BE2C (cell line): ENCODE measurements around the gene TMEM120B.

Experiments used
- DNase-seq: peaks from one replicate; pipeline ENCODE4 v3.0.0-alpha.2; 2020
- H3K27me3 ChIP-seq: fragments of 250-450 bp; sonication (Bioruptor Pico); 2 replicates; pipeline ENCODE4 v1.5.1; 2020; ENCODE audit warnings: mild to moderate bottlenecking
- H3K36me3 ChIP-seq: fragments of 250-450 bp; sonication (Bioruptor Pico); 2 replicates; pipeline ENCODE4 v1.5.1; 2020; ENCODE audit warnings: mild to moderate bottlenecking
- H3K4me1 ChIP-seq: fragments of 250-450 bp; sonication (Bioruptor Pico); 2 replicates; pipeline ENCODE4 v1.5.1; 2020
- H3K4me3 ChIP-seq: 2 replicates; pipeline ENCODE4 v1.5.1; 2011; ENCODE audit warnings: low read depth, low read length
- H3K9me3 ChIP-seq: fragments of 250-450 bp; sonication (Bioruptor Pico); 2 replicates; pipeline ENCODE4 v1.5.1; 2020
- TF ChIP-seq, protein P1 (sequence below): IDR thresholded peaks from 2 replicates; pipeline ENCODE4 v1.5.1; 2012; ENCODE audit warnings: mild to moderate bottlenecking, low read depth, low read length

The TMEM120B gene

DNA sequence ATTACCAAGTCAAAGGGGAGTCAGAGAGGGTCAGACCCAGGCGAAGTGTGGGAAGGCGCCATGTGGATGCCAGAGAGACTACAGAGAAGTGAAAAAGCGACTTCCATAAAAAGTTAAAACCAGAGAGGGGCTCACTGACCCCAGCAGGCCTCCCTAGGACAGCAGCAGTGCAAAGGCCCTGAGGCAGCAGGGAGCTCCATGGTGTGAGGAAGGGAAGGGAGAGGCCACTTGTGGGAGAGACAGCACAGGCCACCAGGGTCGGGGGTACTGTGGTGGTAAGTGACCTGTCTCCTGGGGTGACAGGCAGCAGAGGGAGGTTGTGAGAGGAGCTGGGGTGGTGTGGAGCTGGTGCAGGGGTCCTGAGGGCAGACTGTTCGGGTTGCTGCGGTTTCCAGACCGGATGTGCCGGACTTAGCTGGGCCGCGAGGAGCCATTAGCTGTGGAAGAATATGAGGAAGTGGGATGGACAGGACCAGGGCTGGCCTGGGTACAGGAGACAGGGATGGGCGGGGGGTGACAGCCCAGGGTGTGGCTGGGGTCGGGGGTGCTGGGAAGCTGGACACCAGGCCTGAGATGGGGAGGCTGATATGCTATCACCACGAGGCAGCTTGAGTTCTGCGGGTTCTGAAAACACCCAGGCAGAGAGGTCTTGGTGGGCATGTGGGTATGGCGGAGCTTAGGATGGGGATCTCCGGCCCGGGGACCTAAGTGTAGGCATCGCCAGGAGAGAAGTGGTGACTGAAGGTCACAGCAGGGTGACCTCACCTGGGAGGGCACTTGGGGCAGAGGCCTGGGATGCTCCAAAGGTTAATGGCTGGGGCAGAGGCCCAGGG lies 114.0 kb downstream of the TMEM120B start:
- Histone ChIP-seq H3K4me3 (no peak overlapping the region), H3K4me1 (no peaks in the 10 kb centered on the region), H3K9me3 (no peaks in the 10 kb centered on the region), H3K27me3 (no peaks in the 10 kb centered on the region), H3K36me3 (peaks cover 64% of the 10 kb centered on the region)
- peak; percentile 10 for DNase-seq
- TF ChIP-seq, protein P1, sequence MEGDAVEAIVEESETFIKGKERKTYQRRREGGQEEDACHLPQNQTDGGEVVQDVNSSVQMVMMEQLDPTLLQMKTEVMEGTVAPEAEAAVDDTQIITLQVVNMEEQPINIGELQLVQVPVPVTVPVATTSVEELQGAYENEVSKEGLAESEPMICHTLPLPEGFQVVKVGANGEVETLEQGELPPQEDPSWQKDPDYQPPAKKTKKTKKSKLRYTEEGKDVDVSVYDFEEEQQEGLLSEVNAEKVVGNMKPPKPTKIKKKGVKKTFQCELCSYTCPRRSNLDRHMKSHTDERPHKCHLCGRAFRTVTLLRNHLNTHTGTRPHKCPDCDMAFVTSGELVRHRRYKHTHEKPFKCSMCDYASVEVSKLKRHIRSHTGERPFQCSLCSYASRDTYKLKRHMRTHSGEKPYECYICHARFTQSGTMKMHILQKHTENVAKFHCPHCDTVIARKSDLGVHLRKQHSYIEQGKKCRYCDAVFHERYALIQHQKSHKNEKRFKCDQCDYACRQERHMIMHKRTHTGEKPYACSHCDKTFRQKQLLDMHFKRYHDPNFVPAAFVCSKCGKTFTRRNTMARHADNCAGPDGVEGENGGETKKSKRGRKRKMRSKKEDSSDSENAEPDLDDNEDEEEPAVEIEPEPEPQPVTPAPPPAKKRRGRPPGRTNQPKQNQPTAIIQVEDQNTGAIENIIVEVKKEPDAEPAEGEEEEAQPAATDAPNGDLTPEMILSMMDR = no peak

DNA sequence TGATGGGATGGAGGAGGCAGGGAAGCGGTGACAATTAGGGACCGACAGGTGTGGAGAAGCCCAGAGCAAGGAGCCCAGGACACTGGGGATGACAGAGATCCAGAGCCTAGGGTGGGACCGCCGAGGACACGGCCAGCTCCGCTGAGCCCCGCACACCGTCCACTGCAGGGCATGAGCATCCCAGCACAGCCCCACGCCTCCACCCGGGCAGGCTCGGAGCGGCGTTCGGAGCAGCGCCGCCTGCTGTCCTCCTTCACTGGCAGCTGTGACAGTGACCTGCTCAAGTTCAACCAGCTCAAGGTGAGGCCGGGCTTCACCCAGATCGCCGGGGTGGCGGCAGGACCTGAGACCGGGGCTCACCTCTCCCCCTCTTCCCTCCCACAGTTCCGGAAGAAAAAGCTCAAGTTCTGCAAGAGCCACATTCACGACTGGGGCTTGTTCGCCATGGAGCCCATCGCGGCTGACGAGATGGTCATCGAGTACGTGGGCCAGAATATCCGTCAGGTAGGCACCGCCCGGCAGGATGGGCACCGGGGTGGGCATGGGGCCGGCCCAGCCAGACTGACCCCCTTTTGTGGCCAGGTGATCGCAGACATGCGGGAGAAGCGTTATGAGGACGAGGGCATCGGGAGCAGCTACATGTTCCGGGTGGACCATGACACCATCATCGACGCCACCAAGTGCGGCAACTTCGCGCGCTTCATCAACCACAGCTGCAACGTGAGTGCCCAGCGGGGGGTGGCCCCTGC lies 115.0 kb downstream of the TMEM120B start:
- no peak overlapping the region for H3K4me3 ChIP-seq
- no peaks in the 10 kb centered on the region for H3K4me1 ChIP-seq
- peaks cover 57% of the 10 kb centered on the region for H3K36me3 ChIP-seq
- no peaks in the 10 kb centered on the region for H3K27me3 ChIP-seq
- DNase-seq = no peak
- no peaks in the 10 kb centered on the region for H3K9me3 ChIP-seq
- TF ChIP-seq, protein P1 = no peak

DNA sequence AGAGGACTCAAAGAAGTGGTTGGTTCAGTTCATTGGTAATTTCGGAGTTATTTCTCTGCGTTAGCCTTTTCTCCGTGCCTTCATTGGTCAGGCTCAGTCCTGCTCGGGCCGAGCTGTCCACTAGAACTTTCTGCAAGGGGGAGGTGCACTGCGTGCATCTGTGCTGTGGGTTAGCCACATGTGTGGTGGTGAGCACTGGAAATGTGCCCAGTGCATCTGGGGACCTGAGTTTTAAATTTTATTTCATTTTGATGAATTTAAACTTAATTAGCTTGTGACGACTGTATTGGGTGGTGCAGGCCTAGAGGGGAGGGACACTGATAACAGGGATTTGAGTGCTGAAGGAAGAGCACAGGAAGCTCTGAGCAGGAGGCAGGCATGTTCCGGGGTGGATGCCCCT lies 115.8 kb downstream of the TMEM120B start:
- peaks cover 54% of the 10 kb centered on the region for H3K36me3 ChIP-seq
- H3K4me3 ChIP-seq = no peak overlapping the region
- H3K4me1 ChIP-seq = no peaks in the 10 kb centered on the region
- H3K27me3 ChIP-seq = no peaks in the 10 kb centered on the region
- no peak for DNase-seq
- TF ChIP-seq, protein P1 = no peak
- no peaks in the 10 kb centered on the region for H3K9me3 ChIP-seq

DNA sequence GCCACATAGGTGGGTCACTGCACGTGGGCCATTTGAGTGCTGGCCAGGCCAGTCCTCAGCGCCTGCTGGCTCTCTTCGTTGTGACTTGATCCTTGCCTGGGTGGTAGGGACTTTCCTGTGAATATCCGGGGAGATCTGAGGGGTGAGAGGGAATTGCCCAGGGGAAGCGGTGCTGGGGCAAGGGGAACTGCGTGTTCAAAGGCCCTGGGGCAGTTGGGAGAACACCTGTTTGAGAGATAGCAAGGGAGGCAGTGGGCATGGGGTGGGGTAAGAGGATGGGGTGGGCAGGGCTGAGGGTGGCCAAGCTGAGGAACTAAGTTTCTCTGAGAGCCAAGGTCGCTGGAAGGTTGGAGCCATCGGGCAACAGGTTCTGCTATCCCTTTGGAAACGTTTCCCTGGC lies 116.3 kb downstream of the TMEM120B start:
- Histone ChIP-seq H3K9me3 (no peaks in the 10 kb centered on the region), H3K4me3 (no peak overlapping the region), H3K36me3 (peaks cover 49% of the 10 kb centered on the region), H3K27me3 (no peaks in the 10 kb centered on the region), H3K4me1 (no peaks in the 10 kb centered on the region)
- TF ChIP-seq, protein P1 = no peak
- DNase-seq = no peak

DNA sequence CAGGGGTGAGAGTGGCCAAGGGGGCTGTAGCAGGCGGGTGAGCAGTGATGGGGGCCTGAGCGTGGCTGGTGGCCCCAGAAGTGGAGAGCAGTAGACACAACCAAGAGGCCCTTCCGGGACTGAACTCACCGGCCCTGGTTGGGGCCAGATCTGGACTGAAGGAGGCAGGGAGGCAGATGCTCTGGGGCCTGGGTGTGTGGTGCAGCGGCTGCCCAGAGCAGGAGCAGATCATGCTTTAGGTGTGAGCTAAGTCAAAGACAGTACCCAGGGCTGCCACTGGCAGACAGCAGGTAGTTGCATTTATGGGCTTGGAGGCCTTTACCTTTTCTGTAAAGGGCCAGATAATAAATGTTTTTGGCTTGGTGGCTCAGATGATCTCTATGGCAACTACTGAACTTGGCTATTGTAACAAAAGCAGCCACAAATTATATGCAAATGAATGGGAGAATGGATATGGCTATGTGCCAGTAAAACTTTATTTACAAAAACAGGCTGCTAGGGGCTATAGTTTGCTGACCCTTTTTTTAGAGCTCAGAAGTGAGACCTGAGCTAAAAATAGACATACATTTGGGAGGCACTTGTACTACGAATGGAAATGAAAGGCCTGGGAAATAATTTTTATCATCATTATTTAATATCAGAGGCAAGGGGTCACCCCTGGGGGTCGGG lies 116.8 kb downstream of the TMEM120B start:
- DNase-seq = peak; percentile 13
- Histone ChIP-seq H3K4me1 (no peaks in the 10 kb centered on the region), H3K9me3 (no peaks in the 10 kb centered on the region), H3K4me3 (no peak overlapping the region), H3K36me3 (peaks cover 43% of the 10 kb centered on the region), H3K27me3 (no peaks in the 10 kb centered on the region)
- TF ChIP-seq, protein P1 = no peak
